AG04449 (cell line): ENCODE data around the gene MOG.

Experiments used
- CTCF ChIA-PET: fragments of 350-600 bp; formaldehyde crosslinking; extraction: SDS; loops from one replicate; lab custom pipeline; 2021; ENCODE audit warnings: antibody characterized with exemption; lab: Yijun Ruan, JAX
- POLR2A ChIA-PET: fragments of 400-600, 350-600 bp; formaldehyde crosslinking; extraction: SDS; loops from one replicate; lab custom pipeline; 2020; ENCODE audit warnings: antibody characterized with exemption, inconsistent platforms; lab: Yijun Ruan, JAX
- DNase-seq: peaks from one replicate; pipeline ENCODE4 v3.0.0-alpha.2; 2010; ENCODE audit warnings: low read depth, low spot score
- H3K4me3 ChIP-seq: 2 replicates; pipeline ENCODE4 v1.5.1; 2011; ENCODE audit warnings: low read depth, mild to moderate bottlenecking, control low read depth, low read length
- TF ChIP-seq, protein P1 (sequence below): IDR thresholded peaks from one replicate; pipeline ENCODE4 v1.5.1; 2011; ENCODE audit warnings: mild to moderate bottlenecking, moderate library complexity, low read length, control low read depth, inconsistent platforms; ENCODE audit not compliant: insufficient read depth; ENCODE audit errors: missing control alignments

Gene MOG

DNA sequence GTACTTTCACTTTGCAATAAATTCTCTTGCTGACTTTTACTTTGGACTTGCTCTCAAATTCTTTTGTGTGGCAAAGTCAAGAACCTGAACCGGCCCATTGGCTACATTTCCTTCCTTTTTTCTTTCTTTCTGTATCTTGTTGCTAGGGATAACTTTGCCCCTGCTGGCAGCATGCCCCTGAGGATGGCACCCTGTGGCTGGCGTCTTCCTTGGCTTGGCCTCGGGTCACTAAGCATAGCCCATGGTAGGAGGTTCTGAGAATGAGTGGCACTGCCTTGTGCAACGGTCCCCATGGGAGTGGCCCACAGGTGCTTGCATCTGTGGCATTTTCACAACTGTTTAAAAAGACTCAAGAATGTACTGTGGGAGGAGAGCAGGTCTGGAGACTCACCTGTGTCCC, 52.3 kb downstream of the MOG start:
- DNase-seq: no peak
- ChIA-PET CTCF (interaction anchor here (1.0 to 1.9 kb wide), 5 partner anchors 10 to 139 kb away, joined by 3 to 5 read pairs (median 4); no protein-coding TSS in a partner anchor), POLR2A (no interaction called here)
- TF ChIP-seq, protein P1, sequence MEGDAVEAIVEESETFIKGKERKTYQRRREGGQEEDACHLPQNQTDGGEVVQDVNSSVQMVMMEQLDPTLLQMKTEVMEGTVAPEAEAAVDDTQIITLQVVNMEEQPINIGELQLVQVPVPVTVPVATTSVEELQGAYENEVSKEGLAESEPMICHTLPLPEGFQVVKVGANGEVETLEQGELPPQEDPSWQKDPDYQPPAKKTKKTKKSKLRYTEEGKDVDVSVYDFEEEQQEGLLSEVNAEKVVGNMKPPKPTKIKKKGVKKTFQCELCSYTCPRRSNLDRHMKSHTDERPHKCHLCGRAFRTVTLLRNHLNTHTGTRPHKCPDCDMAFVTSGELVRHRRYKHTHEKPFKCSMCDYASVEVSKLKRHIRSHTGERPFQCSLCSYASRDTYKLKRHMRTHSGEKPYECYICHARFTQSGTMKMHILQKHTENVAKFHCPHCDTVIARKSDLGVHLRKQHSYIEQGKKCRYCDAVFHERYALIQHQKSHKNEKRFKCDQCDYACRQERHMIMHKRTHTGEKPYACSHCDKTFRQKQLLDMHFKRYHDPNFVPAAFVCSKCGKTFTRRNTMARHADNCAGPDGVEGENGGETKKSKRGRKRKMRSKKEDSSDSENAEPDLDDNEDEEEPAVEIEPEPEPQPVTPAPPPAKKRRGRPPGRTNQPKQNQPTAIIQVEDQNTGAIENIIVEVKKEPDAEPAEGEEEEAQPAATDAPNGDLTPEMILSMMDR: no peak
- H3K4me3 ChIP-seq: no peak overlapping the region

DNA sequence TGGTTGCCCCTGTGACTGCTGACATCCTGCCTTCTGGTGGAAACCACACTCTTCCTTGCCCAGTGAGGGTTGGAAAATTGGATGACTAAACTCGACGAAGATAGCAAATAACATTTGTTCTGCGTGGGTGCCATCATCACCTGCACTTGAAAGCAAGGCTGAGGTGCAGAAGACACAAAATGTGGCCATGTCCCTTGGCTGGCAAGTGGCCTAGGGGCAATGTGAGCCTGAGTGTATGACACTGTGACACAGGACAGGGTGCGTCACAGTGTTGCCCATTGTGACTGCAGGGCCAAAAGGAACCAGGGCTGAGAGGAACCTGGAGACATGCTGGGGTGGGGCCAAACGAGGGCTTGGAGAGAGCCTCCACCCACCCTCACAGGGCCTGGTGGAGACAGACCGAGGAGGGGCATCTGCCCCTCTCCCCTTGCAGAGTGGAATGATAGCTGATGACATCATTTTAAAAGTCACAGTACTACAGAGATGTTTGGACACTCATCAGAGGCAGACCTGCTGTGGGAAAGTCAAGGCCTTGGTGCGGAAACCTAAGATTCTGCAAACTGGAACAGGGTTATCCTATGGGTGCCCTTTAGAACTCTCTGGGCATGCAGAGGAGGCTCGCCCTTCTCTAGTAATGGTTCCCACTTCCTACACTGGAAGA, 53.5 kb downstream of the MOG start:
- ChIA-PET POLR2A (no interaction called here), CTCF (interaction anchor here (1.6 to 1.9 kb wide), 2 partner anchors 12 to 14 kb away, joined by 4 to 5 read pairs; no protein-coding TSS in a partner anchor)

DNA sequence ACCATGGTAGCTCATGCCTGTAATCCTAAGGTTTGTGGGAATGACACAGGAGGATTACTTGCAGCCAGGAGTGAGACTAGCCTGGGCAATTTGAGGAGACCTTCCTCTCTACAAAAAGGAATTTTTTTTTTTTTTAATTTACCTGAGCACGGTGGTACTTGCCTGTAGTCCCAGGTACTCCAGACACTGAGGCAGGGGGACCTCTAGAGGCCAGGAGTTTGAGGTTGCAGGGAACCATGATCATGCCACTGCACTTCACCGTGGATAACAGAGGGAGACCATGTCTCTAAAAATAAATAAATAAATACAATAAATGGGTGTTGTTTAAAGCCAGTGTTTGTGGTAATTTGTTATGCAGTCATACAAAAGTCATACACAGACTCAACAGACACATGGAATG, 64.0 kb downstream of the MOG start:
- TF ChIP-seq, protein P1: no peak
- no peak overlapping the region for H3K4me3 ChIP-seq
- no peak for DNase-seq
- CTCF ChIA-PET: interaction anchor here (1.0 to 1.5 kb wide), 3 partner anchors 15 to 71 kb away, joined by 3 to 5 read pairs (median 4); no protein-coding TSS in a partner anchor
- POLR2A ChIA-PET: no interaction called here

More for the DNA sequence above, 53.5 kb downstream of the MOG start:
- no peak for DNase-seq
- TF ChIP-seq, protein P1: no peak
- no peak overlapping the region for H3K4me3 ChIP-seq
